Measurements from ENCODE around the gene NOVA2.

NOVA2 gene

DNA sequence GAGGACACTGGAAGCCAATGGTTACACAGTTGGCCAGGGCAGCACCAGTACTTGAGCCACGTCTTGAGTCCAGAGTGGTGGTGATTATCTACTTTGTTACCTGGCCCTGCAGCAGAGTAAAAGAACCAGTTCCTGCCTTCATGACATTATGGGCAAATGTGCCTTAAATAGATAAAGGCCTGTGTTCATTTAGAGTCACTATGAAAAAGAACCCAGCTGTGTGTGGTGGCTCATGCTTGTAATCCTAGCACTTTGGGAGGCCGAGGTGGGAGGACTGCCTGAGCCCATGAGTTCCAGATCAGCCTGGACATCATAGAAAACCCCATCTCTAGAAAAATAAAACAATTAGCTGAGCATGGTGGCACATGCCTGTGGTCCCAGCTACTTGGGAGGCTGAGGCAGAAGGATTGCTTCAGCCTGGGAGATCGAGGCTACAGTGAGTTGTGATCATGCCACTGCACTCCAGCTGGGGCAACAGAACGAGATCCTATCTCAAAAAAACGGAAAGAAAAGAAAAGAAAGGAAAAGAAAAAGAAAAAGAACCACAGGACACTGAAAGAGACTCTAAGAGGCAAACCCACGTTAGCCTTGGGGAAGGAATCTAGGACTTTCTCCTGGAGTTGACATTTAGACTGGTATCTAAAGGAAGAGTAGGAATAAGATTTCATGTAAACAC is 84.3 kb downstream of the NOVA2 start:
- DNase-seq = no peak

DNA sequence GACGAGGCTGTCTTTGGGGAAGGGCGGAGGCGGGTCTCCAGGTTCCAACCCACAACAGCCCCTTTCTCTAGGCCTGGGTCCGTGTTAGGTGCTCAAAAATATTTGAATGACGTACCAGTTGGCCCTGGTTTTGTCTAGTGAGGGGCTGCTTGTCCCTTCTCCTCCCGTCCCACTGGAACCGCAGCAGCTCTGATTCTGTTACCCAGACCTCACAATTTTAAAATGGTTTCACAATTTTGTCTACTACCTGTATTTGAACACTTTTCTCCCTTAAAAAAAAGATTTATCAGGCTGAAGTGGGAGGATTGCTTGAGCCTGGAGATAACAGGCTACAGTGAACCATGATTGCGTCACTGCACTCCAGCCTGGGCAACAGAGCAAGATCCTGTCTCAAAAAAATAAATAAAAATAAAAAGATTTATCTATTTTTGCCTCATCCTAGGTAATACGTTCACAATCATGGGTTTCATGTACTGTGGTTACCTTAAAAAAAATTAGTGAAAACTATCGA is 86.4 kb downstream of the NOVA2 start:
- DNase-seq = no peak

DNA sequence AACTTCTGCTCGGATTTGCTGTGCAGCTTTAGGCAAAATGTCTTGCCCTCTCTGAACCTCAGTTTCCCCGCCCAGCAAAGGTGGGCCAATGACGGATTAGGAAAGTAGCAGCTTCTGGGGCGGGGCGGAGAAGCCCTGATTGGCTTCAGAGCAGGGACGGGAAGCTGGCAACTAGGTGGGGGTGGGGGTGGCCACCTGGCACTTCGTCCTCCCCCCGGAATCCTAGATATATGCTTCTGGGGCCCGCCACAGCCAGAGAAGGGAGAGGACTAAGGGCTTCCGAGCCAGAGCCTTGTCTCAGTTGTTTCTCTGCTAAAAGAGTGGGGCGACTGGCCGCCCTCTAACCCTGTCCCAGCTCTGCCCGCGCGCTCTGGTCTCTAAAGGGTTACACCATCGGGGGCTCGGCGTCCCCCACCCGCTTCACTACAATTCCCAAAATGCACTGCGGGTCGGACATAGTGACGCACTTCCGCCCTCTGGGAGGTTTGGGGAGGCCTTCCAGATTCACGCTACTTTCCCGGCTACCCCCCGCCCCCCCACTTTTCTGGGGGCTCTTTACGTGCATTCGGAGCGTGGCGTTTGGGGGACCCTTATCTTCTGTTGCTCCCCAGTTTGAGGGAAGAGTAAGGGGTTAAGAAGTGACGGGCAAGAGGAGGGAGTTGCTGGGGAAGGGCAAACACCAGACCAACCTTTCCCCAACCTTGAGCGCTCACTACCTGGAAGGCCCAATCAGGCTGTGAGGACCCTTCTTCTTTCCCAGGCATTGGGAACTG is 87.1 kb downstream of the NOVA2 start:
- peak; percentile 94 for DNase-seq

DNA sequence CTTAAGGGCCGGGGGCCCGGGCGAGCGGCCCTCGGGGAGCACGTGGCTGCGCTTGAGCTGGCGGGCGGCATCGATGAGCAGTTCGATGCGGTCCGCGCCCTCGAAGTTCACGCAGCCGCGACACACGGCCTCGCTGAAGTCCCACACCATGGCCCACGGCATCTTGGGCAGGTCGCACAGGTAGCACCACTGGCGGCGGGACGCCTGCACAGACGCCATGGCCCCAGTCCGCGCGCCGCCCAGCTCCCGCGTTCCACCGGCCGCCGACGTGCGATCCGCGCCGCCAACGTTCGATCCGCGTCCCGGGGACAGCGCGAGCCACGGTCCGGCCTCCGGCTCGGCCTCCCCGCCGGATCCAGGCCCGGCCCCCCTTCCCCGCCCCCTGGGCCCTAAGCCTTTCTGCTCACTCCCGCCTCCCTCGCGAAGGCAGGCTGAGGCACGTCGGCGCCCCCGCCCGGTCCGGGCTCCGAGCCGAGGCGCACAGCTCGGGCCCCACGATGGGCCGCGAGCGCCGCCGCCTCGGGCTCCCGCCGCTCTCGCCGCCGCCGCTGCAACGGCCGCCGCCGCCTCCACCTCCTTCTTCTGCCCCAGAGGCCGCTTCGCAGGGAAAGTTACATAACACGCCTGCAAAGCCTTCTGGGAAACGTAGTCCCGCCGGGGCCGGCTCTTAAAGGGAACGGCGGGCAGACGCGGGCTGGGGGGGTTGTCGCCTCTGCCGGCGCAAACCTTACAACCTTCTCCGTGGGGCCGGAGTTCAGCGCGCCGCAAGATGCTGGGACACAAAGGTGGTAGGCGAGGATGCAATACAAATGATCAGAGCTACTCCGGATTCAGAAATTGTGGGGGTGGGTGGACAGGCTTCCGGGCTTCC is 87.9 kb downstream of the NOVA2 start, which contains the start of gene IRF2BP1:
Gene IRF2BP1, minus strand, starts transcription at position 586 of the 871 bp plus-strand sequence. Its CDS starts 367 bp downstream, at position 219.
- peak; percentile 92 for DNase-seq

DNA sequence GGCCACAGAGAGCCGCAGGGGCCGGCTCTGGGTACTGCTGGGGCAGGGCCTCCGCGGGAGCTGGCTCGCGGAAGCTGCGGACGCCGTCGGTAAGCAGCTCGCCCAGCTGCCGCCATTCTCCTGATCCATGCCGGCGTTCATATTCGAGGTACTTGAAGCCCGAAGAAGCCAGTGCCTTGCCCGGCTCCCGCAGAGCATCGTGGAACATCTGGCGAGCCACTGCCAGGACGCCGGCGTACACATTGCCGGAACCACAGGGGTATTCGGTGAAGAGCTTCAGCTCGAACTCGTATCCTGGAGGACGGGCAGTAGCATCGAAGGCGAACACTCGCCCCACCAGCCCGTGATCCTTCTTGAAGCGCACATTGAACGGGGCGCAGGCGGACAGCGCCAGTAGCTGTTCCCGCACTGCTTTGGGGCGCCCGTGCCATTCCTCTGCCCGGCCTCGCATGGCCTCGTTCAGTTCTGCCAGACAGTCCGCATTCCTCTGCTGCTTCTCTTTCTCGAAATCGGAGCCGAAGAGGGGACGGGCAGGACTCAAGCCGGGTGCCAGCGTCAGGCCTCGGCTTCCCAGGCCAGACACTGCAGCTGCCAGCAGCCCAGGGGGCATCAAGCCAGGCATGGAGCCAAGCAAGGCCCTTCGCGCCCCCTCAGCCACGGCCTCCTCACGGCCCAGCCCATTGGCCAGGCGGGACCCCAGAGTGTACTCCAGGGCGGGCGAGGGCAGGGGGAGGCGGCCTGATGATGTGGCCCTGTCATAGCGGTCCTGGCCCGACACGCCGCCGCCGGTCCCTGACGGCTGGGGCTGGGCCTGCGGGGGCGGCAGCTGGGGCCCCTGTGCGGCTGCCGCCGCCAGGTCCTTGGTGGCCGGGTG is 88.7 kb downstream of the NOVA2 start:
- DNase-seq = no peak

DNA sequence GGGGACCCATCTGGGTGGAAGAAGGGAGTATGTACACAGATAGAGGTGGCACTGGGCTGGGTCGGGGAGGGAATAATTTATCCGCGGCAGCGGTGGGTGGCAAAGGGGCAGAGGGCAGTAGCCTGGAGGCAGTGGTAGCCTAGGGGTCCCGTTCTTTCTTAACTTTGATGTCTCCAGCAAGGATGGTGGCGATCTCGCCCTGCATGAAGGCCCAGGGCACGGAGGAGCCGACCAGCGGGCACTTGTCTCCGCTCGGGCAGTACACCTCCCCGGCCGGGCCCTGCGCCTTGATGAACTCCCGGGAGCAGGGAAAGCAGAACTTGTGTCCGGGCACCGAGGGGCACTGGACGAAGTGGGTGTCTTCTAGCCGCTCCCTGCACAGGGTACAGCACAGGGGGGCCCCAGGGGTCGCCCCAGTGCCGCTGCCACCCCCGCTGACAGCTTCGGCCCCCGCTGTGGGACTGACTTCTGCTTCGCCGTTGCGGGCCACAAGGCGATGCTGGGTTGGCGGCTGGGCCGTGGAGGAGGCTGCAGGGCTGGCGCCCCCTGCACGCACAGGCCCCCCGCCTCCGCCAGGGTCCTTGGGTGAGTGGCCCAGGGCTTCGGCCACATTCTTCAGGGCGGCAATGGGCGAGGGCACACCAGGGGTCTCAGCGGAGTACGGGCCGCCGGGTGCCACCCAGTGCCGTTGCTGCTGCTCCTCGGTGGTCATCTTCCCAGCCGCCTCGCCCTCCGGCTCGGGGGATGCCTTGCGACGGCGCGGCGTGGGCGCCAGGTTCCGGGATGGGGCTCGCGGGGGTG is 89.6 kb downstream of the NOVA2 start:
- DNase-seq = no peak
